Transverse colon (tissue), 4 donors: Measurements from ENCODE around the gene PRDM11.

Source experiments
- CTCF ChIP-seq, 5 experiments: fragments of 200-600 bp in 3 of 5; fragments of 450-650 bp in 2 of 5; sonication (generic) in 3 of 5; IDR thresholded peaks; 1 replicate in 2 of 5; 2 replicates in 3 of 5; pipeline ENCODE4 v1.5.1; 2016 to 2017; ENCODE audit warnings: antibody characterized with exemption in 5 of 5, inconsistent platforms in 3 of 5, mild to moderate bottlenecking in 2 of 5, moderate library complexity in 1 of 5
- POLR2AphosphoS5 ChIP-seq, 3 donors: sonication (generic); formaldehyde crosslinking; IDR thresholded peaks; one replicate each; pipeline ENCODE4 v1.6.1; 2016; ENCODE audit warnings: antibody characterized with exemption in 3 of 3

GRCh38 chr11:45157247-45158209, 11.1 kb downstream of the PRDM11 start:
- no peak for TF ChIP-seq POLR2AphosphoS5 (IDR thresholded peaks at IDR 0.05)
- no peak for TF ChIP-seq CTCF (IDR thresholded peaks at IDR 0.05)
